ENCODE results near the gene MYH3. TPM values are rescaled to one million over a fixed set of nuclear protein-coding genes. Genes with fewer than 3 reads are reported as not detected.

Gene MYH3
- polyA plus RNA-seq, 1 donor (not counting 4 experiments of a cell fraction or from before 2014, with no cell fraction given), result 0.83 TPM

DNA sequence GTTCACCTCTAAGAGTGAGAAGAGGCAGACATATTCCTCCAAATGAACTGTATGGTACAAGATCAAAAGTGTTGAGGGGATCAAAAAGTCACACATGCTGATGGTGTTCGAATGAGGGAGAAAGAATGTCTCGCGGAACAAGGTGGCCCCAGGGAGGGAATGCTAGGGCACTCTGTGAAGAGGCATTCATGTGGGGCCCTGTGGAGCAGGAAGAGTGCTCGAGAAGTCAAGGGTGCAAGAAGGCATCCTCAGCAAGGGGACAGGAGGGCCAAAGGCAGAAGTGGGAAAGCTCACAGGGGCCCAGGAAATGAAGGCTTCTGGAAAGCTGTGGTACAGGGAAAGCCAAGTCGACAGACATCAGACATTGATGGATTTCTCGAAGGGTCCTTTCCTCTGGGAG lies 6.1 kb upstream of the MYH3 start:
- H3K9me3 ChIP-seq (ENCODE audit: control insufficient read depth, low read depth, low read length), result no peaks in the 10 kb centered on the region
- H3K4me3 ChIP-seq (ENCODE audit: control insufficient read depth in 2 of 3, extremely low read depth in 1 of 3, insufficient read depth in 2 of 3, low read depth in 1 of 3, low read length in 3 of 3), result no peak overlapping the region
- H3K27me3 ChIP-seq (ENCODE audit: control insufficient read depth, extremely low read depth, insufficient read depth, low read length), result no peaks in the 10 kb centered on the region
- no peaks in the 10 kb centered on the region for H3K9me1 ChIP-seq (ENCODE audit: control insufficient read depth, extremely low read depth, insufficient read depth, low read length)
- no peak overlapping the region for H3K27ac ChIP-seq (ENCODE audit: control insufficient read depth, insufficient read depth, low read length)
- H3K9ac ChIP-seq (ENCODE audit: control insufficient read depth, extremely low read depth, insufficient read depth, low read length), result no peak overlapping the region
- dilution Hi-C loops (cut with MboI; ENCODE audit: extremely low pct_ligation_motif_present, low sequenced_read_pairs), result no loop called here
- TF ChIP-seq EZH2 (IDR thresholded peaks at IDR 0.05; ENCODE audit: low read length), result no peak
- no peak for TF ChIP-seq CTCF (optimal IDR thresholded peaks at IDR 0.05 in 1 of 3, IDR thresholded peaks at IDR 0.05 in 1 of 3, conservative IDR thresholded peaks at IDR 0.05 in 1 of 3; ENCODE audit: extremely low read depth in 1 of 3, insufficient read depth in 2 of 3, low read length in 3 of 3)
- no peak overlapping the region for H3K4me2 ChIP-seq (ENCODE audit: control insufficient read depth, extremely low read depth, insufficient read depth, low read depth, low read length)
- no peaks in the 10 kb centered on the region for H3K79me2 ChIP-seq (ENCODE audit: control insufficient read depth, insufficient read depth, low read length)
- H3K36me3 ChIP-seq (ENCODE audit: control insufficient read depth in 2 of 2, extremely low read depth in 1 of 2, insufficient read depth in 2 of 2, low read length in 2 of 2), result no peaks in the 10 kb centered on the region
- no peak for FAIRE-seq
- H4K20me1 ChIP-seq (ENCODE audit: control insufficient read depth, extremely low read depth, insufficient read depth, low read length), result no peaks in the 10 kb centered on the region
- no peaks in the 10 kb centered on the region for H3K4me1 ChIP-seq (ENCODE audit: control insufficient read depth, extremely low read depth, insufficient read depth, low read length)
- H2AFZ ChIP-seq (ENCODE audit: control insufficient read depth, low read length), result no peak overlapping the region
- no peak for DNase-seq (ENCODE audit: low read depth, low spot score)

DNA sequence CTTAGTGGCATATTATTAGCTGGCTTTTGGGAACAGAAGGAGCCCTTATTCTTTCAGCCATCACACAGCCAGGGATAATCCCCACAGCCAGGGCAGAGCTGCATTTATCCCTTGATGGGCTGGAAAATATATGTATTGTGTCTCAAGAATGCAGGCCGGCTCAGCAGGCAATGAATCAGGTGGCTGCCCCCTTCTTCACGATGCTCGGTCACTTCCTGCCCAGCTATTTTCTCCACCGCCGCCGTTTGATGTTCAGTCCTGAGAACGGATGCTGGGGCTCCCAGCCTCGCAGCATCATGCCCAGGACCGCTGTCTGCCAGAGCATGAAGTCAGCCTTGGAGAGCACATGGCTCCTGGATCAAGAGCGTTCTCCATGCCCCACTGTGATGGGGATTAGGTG lies 4.3 kb upstream of the MYH3 start:
- no peak for TF ChIP-seq EZH2 (IDR thresholded peaks at IDR 0.05; ENCODE audit: low read length)
- TF ChIP-seq CTCF (optimal IDR thresholded peaks at IDR 0.05 in 1 of 3, IDR thresholded peaks at IDR 0.05 in 1 of 3, conservative IDR thresholded peaks at IDR 0.05 in 1 of 3; ENCODE audit: extremely low read depth in 1 of 3, insufficient read depth in 2 of 3, low read length in 3 of 3), result no peak

More for the DNA sequence above, 4.3 kb upstream of the MYH3 start:
- DNase-seq (ENCODE audit: low read depth, low spot score) (no peak), FAIRE-seq (no peak)
- Histone ChIP-seq H3K27ac (ENCODE audit: control insufficient read depth, insufficient read depth, low read length) (no peak overlapping the region), H2AFZ (ENCODE audit: control insufficient read depth, low read length) (no peak overlapping the region), H3K4me1 (ENCODE audit: control insufficient read depth, extremely low read depth, insufficient read depth, low read length) (no peaks in the 10 kb centered on the region), H3K4me2 (ENCODE audit: control insufficient read depth, extremely low read depth, insufficient read depth, low read depth, low read length) (no peak overlapping the region), H3K9me3 (ENCODE audit: control insufficient read depth, low read depth, low read length) (no peaks in the 10 kb centered on the region), H4K20me1 (ENCODE audit: control insufficient read depth, extremely low read depth, insufficient read depth, low read length) (no peaks in the 10 kb centered on the region), H3K36me3 (ENCODE audit: control insufficient read depth in 2 of 2, extremely low read depth in 1 of 2, insufficient read depth in 2 of 2, low read length in 2 of 2) (no peaks in the 10 kb centered on the region), H3K27me3 (ENCODE audit: control insufficient read depth, extremely low read depth, insufficient read depth, low read length) (no peaks in the 10 kb centered on the region), H3K4me3 (ENCODE audit: control insufficient read depth in 2 of 3, extremely low read depth in 1 of 3, insufficient read depth in 2 of 3, low read depth in 1 of 3, low read length in 3 of 3) (no peak overlapping the region), H3K79me2 (ENCODE audit: control insufficient read depth, insufficient read depth, low read length) (no peaks in the 10 kb centered on the region), H3K9ac (ENCODE audit: control insufficient read depth, extremely low read depth, insufficient read depth, low read length) (no peak overlapping the region), H3K9me1 (ENCODE audit: control insufficient read depth, extremely low read depth, insufficient read depth, low read length) (no peaks in the 10 kb centered on the region)
- dilution Hi-C loops (cut with MboI; ENCODE audit: extremely low pct_ligation_motif_present, low sequenced_read_pairs), result no loop called here
